HCT116 (cell line): Measurements from ENCODE around the gene ESPNL. TPM values are rescaled to one million over a fixed set of nuclear protein-coding genes. Genes with fewer than 3 reads are reported as not detected.

ENCODE experiments used
- ATAC-seq: fragments of 200-7000 bp; cut with Tn5 transposase; 2 replicates; pipeline ENCODE4 v1.9.1; 2020; ENCODE audit warnings: mild to moderate bottlenecking, moderate library complexity
- BruUV-seq: library from RNA; stranded (reverse); fragments of 400-500 nt; replicated peaks from 2 replicates; lab custom pipeline; 2021; lab: Mats Ljungman, UMichigan
- CTCF ChIA-PET: fragments of 300-600 bp; sonication (Branson Sonifier 250); formaldehyde crosslinking; loops from one replicate; lab custom pipeline; 2021; ENCODE audit warnings: antibody characterized with exemption; lab: Charles Lee
- POLR2A ChIA-PET: fragments of 300-600, 350-600 bp; sonication (Branson Sonifier 250); formaldehyde crosslinking; loops from one replicate; lab custom pipeline; 2021; ENCODE audit warnings: antibody characterized with exemption; lab: Charles Lee
- RAD21 ChIA-PET, 2 experiments: fragments of 300-600 bp; sonication (Branson Sonifier 250); formaldehyde crosslinking; loops; one replicate each; lab custom pipeline; 2023; ENCODE audit warnings: low total read pairs in 2 of 2; ENCODE audit not compliant: uncharacterized antibody in 2 of 2, unreplicated experiment in 2 of 2, low non-redundant PET in 1 of 2; lab: Charles Lee
- DNase-seq: peaks from one replicate; pipeline ENCODE4 v3.0.0-alpha.2; 2010; ENCODE audit warnings: low read depth, low spot score
- H2AFZ ChIP-seq: fragments of 200-600 bp; shearing (Covaris generic), sonication (generic); 2 replicates; pipeline ENCODE4 v1.6.1; 2017; ENCODE audit warnings: low read depth, mixed run types, mixed read lengths, antibody characterized with exemption, low read length; ENCODE audit not compliant: poor library complexity, severe bottlenecking
- H3K27ac ChIP-seq: 2 replicates; pipeline ENCODE4 v1.5.1; 2012; ENCODE audit warnings: low read depth, low read length
- H3K27me3 ChIP-seq: fragments of 200-600 bp; sonication (generic); 2 replicates; pipeline ENCODE4 v1.6.1; 2016; ENCODE audit warnings: mixed run types, low read length, mixed read lengths; ENCODE audit not compliant: insufficient read depth
- H3K36me3 ChIP-seq, 2 experiments: fragments of 200-500 bp in 1 of 2; fragments of 200-600 bp in 1 of 2; sonication (Bioruptor generic) in 1 of 2; sonication (generic) in 1 of 2; 2 replicates each; pipeline versions ENCODE4 v1.5.1 to v1.6.1; 2014 to 2016; ENCODE audit warnings: low read length in 2 of 2, inconsistent platforms in 1 of 2, mixed read lengths in 1 of 2, mixed run types in 1 of 2; ENCODE audit not compliant: insufficient read depth in 2 of 2, control insufficient read depth in 1 of 2
- H3K4me1 ChIP-seq, 2 experiments: fragments of 200-600 bp in 1 of 2; sonication (generic) in 1 of 2; 2 replicates each; pipeline versions ENCODE4 v1.5.1 to v1.6.1; 2012 to 2017; ENCODE audit warnings: low read length in 2 of 2, inconsistent platforms in 1 of 2, mild to moderate bottlenecking in 1 of 2, mixed read lengths in 1 of 2, mixed run types in 1 of 2, moderate library complexity in 1 of 2; ENCODE audit not compliant: insufficient read depth in 2 of 2, control insufficient read depth in 1 of 2
- H3K4me2 ChIP-seq: fragments of 200-600 bp; sonication (generic); 2 replicates; pipeline ENCODE4 v1.6.1; 2017; ENCODE audit warnings: mixed run types, low read length, mixed read lengths
- H3K4me3 ChIP-seq, 2 experiments: fragments of 200-600 bp in 1 of 2; sonication (generic) in 1 of 2; replicated peaks in 1 of 2; 2 replicates each; pipeline ENCODE4 v1.5.1; 2011 to 2016; ENCODE audit warnings: low read length in 2 of 2, control low read depth in 1 of 2, low read depth in 1 of 2, mild to moderate bottlenecking in 1 of 2, mixed read lengths in 1 of 2, mixed run types in 1 of 2
- H3K79me2 ChIP-seq: fragments of 200-600 bp; sonication (generic); 2 replicates; pipeline ENCODE4 v1.6.1; 2017; ENCODE audit warnings: mild to moderate bottlenecking, mixed run types, low read length, moderate library complexity, mixed read lengths; ENCODE audit not compliant: insufficient read depth
- H3K9ac ChIP-seq: fragments of 200-600 bp; sonication (generic); 2 replicates; pipeline ENCODE4 v1.6.1; 2016; ENCODE audit warnings: low read length, mixed read lengths
- H3K9me2 ChIP-seq: fragments of 200-600 bp; sonication (generic), shearing (Covaris generic); 2 replicates; pipeline ENCODE4 v1.6.1; 2017; ENCODE audit warnings: mixed run types, mild to moderate bottlenecking, moderate library complexity; ENCODE audit not compliant: insufficient read depth
- H3K9me3 ChIP-seq, 2 experiments: fragments of 200-500 bp in 1 of 2; fragments of 200-600 bp in 1 of 2; sonication (Bioruptor generic) in 1 of 2; sonication (generic) in 1 of 2; 2 replicates each; pipeline ENCODE4 v1.6.1; 2014 to 2017; ENCODE audit warnings: low read length in 2 of 2, mixed read lengths in 2 of 2, inconsistent platforms in 1 of 2, low read depth in 1 of 2, mild to moderate bottlenecking in 1 of 2, mixed run types in 1 of 2, moderate library complexity in 1 of 2; ENCODE audit not compliant: control insufficient read depth in 1 of 2, insufficient read depth in 1 of 2
- H4K20me1 ChIP-seq: fragments of 200-600 bp; sonication (generic), shearing (Covaris generic); 2 replicates; pipeline ENCODE4 v1.6.1; 2017; ENCODE audit warnings: mixed run types, mild to moderate bottlenecking, moderate library complexity; ENCODE audit not compliant: insufficient read depth
- CBX3 ChIP-seq: IDR thresholded peaks from 2 replicates; pipeline ENCODE4 v1.6.1; 2012; ENCODE audit warnings: low read depth
- EGR1 ChIP-seq: IDR thresholded peaks from 2 replicates; pipeline ENCODE4 v1.6.1; 2012; ENCODE audit warnings: low read depth
- EZH2 ChIP-seq: fragments of 200-600 bp; sonication (generic); IDR thresholded peaks from 2 replicates; pipeline ENCODE4 v1.6.1; 2017; ENCODE audit warnings: antibody characterized with exemption, mixed run types
- EZH2phosphoT487 ChIP-seq: fragments of 200-600 bp; IDR thresholded peaks from 2 replicates; pipeline ENCODE4 v1.6.1; 2018; ENCODE audit warnings: antibody characterized with exemption, borderline replicate concordance
- FOSL1 ChIP-seq: IDR thresholded peaks from 2 replicates; pipeline ENCODE4 v1.6.1; 2012; ENCODE audit warnings: low read depth
- JUND ChIP-seq: IDR thresholded peaks from 2 replicates; pipeline ENCODE4 v1.6.1; 2012
- POLR2A ChIP-seq: IDR thresholded peaks from 2 replicates; pipeline ENCODE4 v1.7.0; 2011; ENCODE audit warnings: borderline replicate concordance; ENCODE audit not compliant: insufficient read depth, insufficient read length; ENCODE audit errors: extremely low read depth
- REST ChIP-seq: IDR thresholded peaks from 2 replicates; pipeline ENCODE4 v1.6.1; 2012; ENCODE audit warnings: low read depth
- SIN3A ChIP-seq: IDR thresholded peaks from 2 replicates; pipeline ENCODE4 v1.6.1; 2012; ENCODE audit warnings: low read depth
- SP1 ChIP-seq: IDR thresholded peaks from 2 replicates; pipeline ENCODE4 v1.6.1; 2012; ENCODE audit warnings: low read depth
- TCF7L2 ChIP-seq: IDR thresholded peaks from 2 replicates; pipeline ENCODE4 v1.7.0; 2011; ENCODE audit warnings: borderline replicate concordance, inconsistent platforms; ENCODE audit not compliant: insufficient read depth, insufficient read length; ENCODE audit errors: extremely low read depth
- ZBTB33 ChIP-seq: IDR thresholded peaks from 2 replicates; pipeline ENCODE4 v1.6.1; 2011; ENCODE audit warnings: mild to moderate bottlenecking, low read length, moderate library complexity; ENCODE audit not compliant: insufficient replicate concordance; ENCODE audit errors: extremely low read depth
- ZFX ChIP-seq: fragments of 450-650 bp; IDR thresholded peaks from 2 replicates; pipeline ENCODE4 v1.6.1; 2017
- ZNF274 ChIP-seq: fragments of 200-500 bp; sonication (Bioruptor generic); IDR thresholded peaks from 2 replicates; pipeline ENCODE4 v1.6.1; 2014; ENCODE audit warnings: mild to moderate bottlenecking, low read depth, low read length, inconsistent platforms
- intact Hi-C: fragments of 100-400 bp; cut with micrococcal nuclease; formaldehyde crosslinking; loops from 2 replicates; pipeline ENCODE4 v1.10.0; 2022
- total RNA-seq: library from RNA; stranded (reverse); gene quantifications from one replicate; pipeline ENCODE4 v1.2.1, GENCODE V29; 2021; ENCODE audit not compliant: unreplicated experiment

ESPNL gene
- total RNA-seq, 1 experiment from 2014 or later: 0.22 TPM

GRCh38 chr2:238135601-238136150 lies 35.5 kb downstream of the ESPNL start (continued):
- TF ChIP-seq EGR1: no peak
- no peak for TF ChIP-seq POLR2A
- TF ChIP-seq EZH2: no peak
- no peak for TF ChIP-seq ZBTB33

GRCh38 chr2:238136820-238137537 lies 36.8 kb downstream of the ESPNL start:
- H3K79me2 ChIP-seq: no peaks in the 10 kb centered on the region
- H3K9me2 ChIP-seq: no peaks in the 10 kb centered on the region
- POLR2A ChIA-PET: no interaction called here
- H3K4me3 ChIP-seq: no peak overlapping the region
- ATAC-seq (no peak), DNase-seq (no peak)
- H3K4me2 ChIP-seq: no peak overlapping the region
- CTCF ChIA-PET: no interaction called here
- RAD21 ChIA-PET: no interaction called here
- TF ChIP-seq CBX3 (no peak), FOSL1 (no peak), EZH2phosphoT487 (no peak), ZBTB33 (no peak), SP1 (no peak), EGR1 (no peak), TCF7L2 (no peak), JUND (no peak), REST (no peak), ZNF274 (no peak), SIN3A (no peak), EZH2 (no peak), ZFX (no peak)
- no peaks in the 10 kb centered on the region for H3K9me3 ChIP-seq
- H3K4me1 ChIP-seq: peaks cover 27 to 36% of the 10 kb centered on the region in 2 experiments
- no peaks in the 10 kb centered on the region for H3K36me3 ChIP-seq
- no peaks in the 10 kb centered on the region for H4K20me1 ChIP-seq
- intact Hi-C loops: no loop called here
- H3K27me3 ChIP-seq: no peaks in the 10 kb centered on the region
- no peak overlapping the region for H3K27ac ChIP-seq
- no peak overlapping the region for H2AFZ ChIP-seq
- no peak overlapping the region for H3K9ac ChIP-seq
- BruUV-seq: no TSS peak
